ENCODE results near the gene TTC34.
"Not testable (repeated sequence)": the region's sequence is repeated elsewhere in the genome, so short reads cannot be mapped to it uniquely, and the experiment has no call there.

GRCh38 chr1:2652152-2652925, 149.2 kb downstream of the TTC34 start:
- TF ChIP-seq CTCF, POLR2AphosphoS5 (IDR thresholded peaks at IDR 0.05): not testable (repeated sequence)
